ENCODE results near the gene TTLL9. TPM values are rescaled to one million over a fixed set of nuclear protein-coding genes. Genes with fewer than 3 reads are reported as not detected.

The TTLL9 gene
- total RNA-seq, 1 donor from 2014 or later: 0.60 TPM

- CTCF ChIA-PET: interaction anchor here (1.1 to 2.7 kb wide), 3 partner anchors 9 to 114 kb away, joined by 4 to 10 read pairs (median 8); partner anchors contain the start of gene PDRG1
- intact Hi-C loops (cut with micrococcal nuclease): no loop called here
- Mint-ChIP-seq H3K4me1 (peaks cover 9% of the 10 kb centered on the region), H3K36me3 (ENCODE audit: low read depth) (no peaks in the 10 kb centered on the region), H3K9me3 (no peaks in the 10 kb centered on the region), H3K27me3 (no peaks in the 10 kb centered on the region), H3K4me3 (no peak overlapping the region), H3K27ac (no peak overlapping the region)
- no peak for ATAC-seq (ENCODE audit: low read depth)
- no peak for DNase-seq
- POLR2A ChIA-PET: no interaction called here
- no peak for TF ChIP-seq CTCF (IDR thresholded peaks at IDR 0.05)
Observed at GRCh38 chr20:31837896-31838397, 32.5 kb upstream of the TTLL9 start.

DNA sequence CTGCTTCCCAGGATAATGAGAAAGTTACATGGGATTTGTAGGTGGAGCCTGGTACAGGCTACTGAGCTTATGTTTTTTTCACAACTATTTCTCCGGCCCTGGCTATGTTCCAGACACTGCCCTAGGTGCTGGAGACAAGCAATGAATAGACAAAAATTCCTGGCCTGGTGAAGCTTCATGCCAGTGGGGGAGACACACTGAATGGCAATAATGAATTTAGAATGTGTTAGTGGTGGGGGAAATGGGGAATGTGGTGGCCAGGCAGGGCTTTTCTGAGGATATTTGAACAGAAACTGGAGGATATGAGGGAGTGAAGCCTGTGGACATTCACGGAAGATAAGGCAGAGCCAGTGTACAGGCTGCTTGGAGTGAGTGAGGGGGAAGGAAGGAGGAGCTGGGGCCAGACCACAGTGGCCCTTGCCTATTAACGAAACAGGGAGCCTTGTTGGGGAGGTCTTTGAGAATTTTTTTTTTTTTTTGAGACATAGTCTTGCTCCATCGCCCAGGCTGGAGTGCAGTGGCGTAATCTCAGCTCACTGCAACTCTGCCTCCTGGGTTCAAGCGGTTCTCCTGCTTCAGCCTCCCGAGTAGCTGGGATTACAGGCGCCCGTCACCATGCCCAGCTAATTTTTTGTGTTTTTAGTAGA lies 31.7 kb upstream of the TTLL9 start:
- intact Hi-C loops (cut with micrococcal nuclease): no loop called here
- peaks cover 9% of the 10 kb centered on the region for H3K4me1 Mint-ChIP-seq
- ChIA-PET CTCF (interaction anchor here (0.7 to 2.7 kb wide), 3 partner anchors 14 to 517 kb away, joined by 4 to 10 read pairs (median 7); partner anchors contain the start of gene PDRG1), POLR2A (no interaction called here)
- ATAC-seq (ENCODE audit: low read depth): no peak
- H3K36me3 Mint-ChIP-seq (ENCODE audit: low read depth): no peaks in the 10 kb centered on the region
- H3K4me3 Mint-ChIP-seq: no peak overlapping the region
- no peak for DNase-seq
- no peak for TF ChIP-seq CTCF (IDR thresholded peaks at IDR 0.05)
- H3K27me3 Mint-ChIP-seq: no peaks in the 10 kb centered on the region
- H3K9me3 Mint-ChIP-seq: no peaks in the 10 kb centered on the region
- no peak overlapping the region for H3K27ac Mint-ChIP-seq

- Mint-ChIP-seq H3K27me3 (no peaks in the 10 kb centered on the region), H3K9me3 (no peaks in the 10 kb centered on the region), H3K4me3 (no peak overlapping the region), H3K27ac (no peak overlapping the region), H3K4me1 (peaks cover 9% of the 10 kb centered on the region), H3K36me3 (ENCODE audit: low read depth) (no peaks in the 10 kb centered on the region)
- CTCF ChIA-PET: no interaction called here
- POLR2A ChIA-PET: no interaction called here
- DNase-seq (no peak), ATAC-seq (ENCODE audit: low read depth) (no peak)
- intact Hi-C loops (cut with micrococcal nuclease): no loop called here
- TF ChIP-seq CTCF (IDR thresholded peaks at IDR 0.05): no peak
Observed at GRCh38 chr20:31839782-31840487, 30.5 kb upstream of the TTLL9 start.

- POLR2A ChIA-PET: no interaction called here
- H3K27me3 Mint-ChIP-seq: no peaks in the 10 kb centered on the region
- H3K4me1 Mint-ChIP-seq: peaks cover 4% of the 10 kb centered on the region
- intact Hi-C loops (cut with micrococcal nuclease): no loop called here
- DNase-seq: no peak
- ATAC-seq (ENCODE audit: low read depth): no peak
- no peak for TF ChIP-seq CTCF (IDR thresholded peaks at IDR 0.05)
- no peak overlapping the region for H3K4me3 Mint-ChIP-seq
- H3K9me3 Mint-ChIP-seq: no peaks in the 10 kb centered on the region
- H3K36me3 Mint-ChIP-seq (ENCODE audit: low read depth): no peaks in the 10 kb centered on the region
- CTCF ChIA-PET: interaction anchor here (1.0 kb wide), 1 partner anchor 18 kb away, joined by 6 read pairs; no protein-coding TSS in a partner anchor
- no peak overlapping the region for H3K27ac Mint-ChIP-seq
Observed at GRCh38 chr20:31840906-31841816, 29.3 kb upstream of the TTLL9 start.
